H9 (cell line): ENCODE data around the gene C2CD2. TPM values are rescaled to one million over a fixed set of nuclear protein-coding genes. Genes with fewer than 3 reads are reported as not detected.

Experiments used
- DNase-seq: peaks from one replicate; pipeline ENCODE4 v3.0.0-alpha.2; 2017
- H2AFZ ChIP-seq: one replicate; pipeline ENCODE4 v1.6.1; 2013; ENCODE audit warnings: mild to moderate bottlenecking, low read length, control low read depth, moderate library complexity
- H2AK5ac ChIP-seq: 2 replicates; pipeline ENCODE4 v1.6.1; 2013; ENCODE audit warnings: low read length, control low read depth, mixed read lengths; ENCODE audit not compliant: insufficient read length
- H2BK120ac ChIP-seq: one replicate; pipeline ENCODE4 v1.6.1; 2013; ENCODE audit warnings: low read depth, mild to moderate bottlenecking, low read length, control low read depth, inconsistent platforms; ENCODE audit not compliant: poor library complexity, severe bottlenecking
- H2BK12ac ChIP-seq: 2 replicates; pipeline ENCODE4 v1.6.1; 2013; ENCODE audit warnings: low read length, control low read depth, mixed read lengths, low read depth; ENCODE audit not compliant: insufficient read length
- H2BK15ac ChIP-seq: 2 replicates; pipeline ENCODE4 v1.6.1; 2013; ENCODE audit warnings: low read depth, low read length, control low read depth
- H2BK20ac ChIP-seq: one replicate; pipeline ENCODE4 v1.6.1; 2013; ENCODE audit warnings: low read depth, mild to moderate bottlenecking, low read length, control low read depth, inconsistent platforms; ENCODE audit not compliant: poor library complexity, severe bottlenecking
- H2BK5ac ChIP-seq: 2 replicates; pipeline ENCODE4 v1.6.1; 2013; ENCODE audit warnings: low read length, control low read depth, mixed read lengths; ENCODE audit not compliant: insufficient read length
- H3K14ac ChIP-seq: 2 replicates; pipeline ENCODE4 v1.6.1; 2013; ENCODE audit warnings: low read length, control low read depth; ENCODE audit not compliant: insufficient read depth
- H3K18ac ChIP-seq: 2 replicates; pipeline ENCODE4 v1.6.1; 2013; ENCODE audit warnings: low read depth, mild to moderate bottlenecking, mixed read lengths, low read length, control low read depth; ENCODE audit not compliant: insufficient read length
- H3K23ac ChIP-seq: 2 replicates; pipeline ENCODE4 v1.6.1; 2013; ENCODE audit warnings: low read length, control low read depth, mixed read lengths, low read depth; ENCODE audit not compliant: insufficient read length
- H3K23me2 ChIP-seq: 2 replicates; pipeline ENCODE4 v1.6.1; 2013; ENCODE audit warnings: low read depth, mild to moderate bottlenecking, mixed read lengths, low read length, control low read depth; ENCODE audit not compliant: insufficient read length, poor library complexity, severe bottlenecking
- H3K27ac ChIP-seq: 2 replicates; pipeline ENCODE4 v1.5.1; 2013; ENCODE audit warnings: low read length, control low read depth, mixed read lengths, low read depth; ENCODE audit not compliant: insufficient read length
- H3K27me3 ChIP-seq: 2 replicates; pipeline ENCODE4 v1.6.1; 2013; ENCODE audit warnings: low read length, control low read depth, inconsistent platforms; ENCODE audit not compliant: insufficient read depth
- H3K4ac ChIP-seq: 2 replicates; pipeline ENCODE4 v1.6.1; 2013; ENCODE audit warnings: low read depth, mild to moderate bottlenecking, control low read depth, inconsistent platforms, low read length, moderate library complexity
- H3K4me1 ChIP-seq: 2 replicates; pipeline ENCODE4 v1.6.1; 2013; ENCODE audit warnings: low read length, control low read depth, inconsistent platforms; ENCODE audit not compliant: insufficient read depth
- H3K4me2 ChIP-seq: 2 replicates; pipeline ENCODE4 v1.6.1; 2013; ENCODE audit warnings: low read length, control low read depth, mixed read lengths; ENCODE audit not compliant: insufficient read length, insufficient read depth
- H3K56ac ChIP-seq: 2 replicates; pipeline ENCODE4 v1.6.1; 2013; ENCODE audit warnings: low read depth, mild to moderate bottlenecking, mixed read lengths, low read length, control low read depth; ENCODE audit not compliant: insufficient read length
- H3K79me1 ChIP-seq: 2 replicates; pipeline ENCODE4 v1.6.1; 2013; ENCODE audit warnings: low read depth, mild to moderate bottlenecking, moderate library complexity, low read length, control low read depth, inconsistent platforms; ENCODE audit not compliant: insufficient read depth, poor library complexity, severe bottlenecking
- H3K79me2 ChIP-seq: 2 replicates; pipeline ENCODE4 v1.6.1; 2013; ENCODE audit warnings: low read length, control low read depth, inconsistent platforms; ENCODE audit not compliant: insufficient read depth
- H3K9ac ChIP-seq: 2 replicates; pipeline ENCODE4 v1.6.1; 2013; ENCODE audit warnings: low read length, control low read depth, mixed read lengths; ENCODE audit not compliant: insufficient read length; ENCODE audit errors: extremely low read depth
- H3K9me3 ChIP-seq: one replicate; pipeline ENCODE4 v1.6.1; 2013; ENCODE audit warnings: low read depth, low read length, inconsistent platforms; ENCODE audit not compliant: control insufficient read depth
- H3T11ph ChIP-seq: one replicate; pipeline ENCODE4 v1.6.1; 2013; ENCODE audit warnings: mild to moderate bottlenecking, low read length, control low read depth, inconsistent platforms
- H4K20me1 ChIP-seq: one replicate; pipeline ENCODE4 v1.6.1; 2013; ENCODE audit not compliant: control insufficient read depth, insufficient read length, insufficient read depth
- H4K5ac ChIP-seq: 2 replicates; pipeline ENCODE4 v1.6.1; 2013; ENCODE audit warnings: low read depth, mild to moderate bottlenecking, mixed read lengths, low read length, control low read depth; ENCODE audit not compliant: insufficient read length
- H4K8ac ChIP-seq: replicated peaks from 2 replicates; pipeline ENCODE4 v1.6.1; 2013; ENCODE audit warnings: low read length, control low read depth, mixed read lengths, low read depth; ENCODE audit not compliant: insufficient read length
- H4K91ac ChIP-seq: 2 replicates; pipeline ENCODE4 v1.6.1; 2013; ENCODE audit warnings: low read depth, mild to moderate bottlenecking, moderate library complexity, mixed read lengths, low read length, control low read depth; ENCODE audit not compliant: insufficient read length
- H3K27ac Mint-ChIP-seq, 3 experiments: 2 replicates in 2 of 3; 3 replicates in 1 of 3; pipeline ENCODE4 v1.8.0; 2020 to 2021; ENCODE audit warnings: mixed read lengths in 3 of 3, mild to moderate bottlenecking in 1 of 3, moderate library complexity in 1 of 3
- H3K27me3 Mint-ChIP-seq: 2 replicates; pipeline ENCODE4 v1.8.0; 2021; ENCODE audit warnings: low read depth, mild to moderate bottlenecking, moderate library complexity, mixed read lengths
- H3K36me3 Mint-ChIP-seq, 3 experiments: 2 replicates in 2 of 3; 3 replicates in 1 of 3; pipeline ENCODE4 v1.8.0; 2020 to 2021; ENCODE audit warnings: low read depth in 3 of 3, mixed read lengths in 3 of 3; ENCODE audit not compliant: insufficient read depth in 1 of 3
- H3K4me1 Mint-ChIP-seq, 2 experiments: 2 replicates each; pipeline ENCODE4 v1.8.0; 2020; ENCODE audit warnings: mixed read lengths in 2 of 2
- H3K4me3 Mint-ChIP-seq, 2 experiments: 2 replicates in 1 of 2; 3 replicates in 1 of 2; pipeline ENCODE4 v1.8.0; 2020 to 2021; ENCODE audit warnings: mild to moderate bottlenecking in 2 of 2, mixed read lengths in 2 of 2, moderate library complexity in 1 of 2
- H3K9me3 Mint-ChIP-seq, 2 experiments: 2 replicates in 1 of 2; 3 replicates in 1 of 2; pipeline ENCODE4 v1.8.0; 2020; ENCODE audit warnings: mild to moderate bottlenecking in 2 of 2, mixed read lengths in 2 of 2, moderate library complexity in 1 of 2
- WGBS: extraction: QIAGEN DNeasy Blood & Tissue Kit; methylation state at CpG from one replicate; pipeline ENCODE4 v1.1.7; 2013; ENCODE audit warnings: missing lambda C conversion rate, low lambda C conversion rate, mixed read lengths; ENCODE audit not compliant: insufficient read length; ENCODE audit errors: extremely low coverage; 5-methylcytosine and 5-hydroxymethylcytosine counted together
- total RNA-seq: library from RNA; stranded (reverse); gene quantifications from 2 replicates; pipeline ENCODE4 v1.2.1, GENCODE V29; 2021
- TF ChIP-seq, protein P1 (sequence below): fragments of 200-600 bp; sonication (generic); conservative IDR thresholded peaks from 3 replicates; pipeline ENCODE4 v1.8.0; 2021; ENCODE audit warnings: antibody characterized with exemption, mild to moderate bottlenecking

C2CD2 gene
- total RNA-seq, 1 experiment from 2014 or later = 14.6 TPM

DNA sequence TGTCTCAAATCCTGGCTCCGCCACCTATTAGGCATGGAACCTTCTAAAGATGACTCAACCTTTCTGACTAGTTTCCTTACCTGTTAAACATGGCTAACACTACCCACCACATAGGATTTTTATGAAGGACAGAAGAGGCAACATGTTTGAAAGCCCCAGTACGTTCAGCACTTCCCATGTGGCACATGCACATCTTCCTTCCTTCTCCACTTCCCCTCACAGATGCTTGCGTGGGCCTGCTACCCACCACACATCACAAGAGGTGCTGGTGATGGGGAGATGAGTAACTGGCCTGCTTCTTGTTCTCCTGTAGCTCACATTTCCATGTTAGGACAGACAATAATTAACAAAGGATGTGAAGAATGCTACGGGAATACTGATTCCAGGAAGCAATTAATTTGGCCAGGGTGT lies 49.2 kb upstream of the C2CD2 start:
- no peak overlapping the region for H3K27ac Mint-ChIP-seq
- no peak overlapping the region for H3K4ac ChIP-seq
- no peak overlapping the region for H3K27ac ChIP-seq
- no peaks in the 10 kb centered on the region for H4K20me1 ChIP-seq
- H3K23me2 ChIP-seq = no peaks in the 10 kb centered on the region
- no peak overlapping the region for H3K23ac ChIP-seq
- H3K9me3 ChIP-seq = no peaks in the 10 kb centered on the region
- H2AFZ ChIP-seq = no peak overlapping the region
- H2BK15ac ChIP-seq = no peak overlapping the region
- no peak overlapping the region for H2BK12ac ChIP-seq
- no peaks in the 10 kb centered on the region for H3K4me1 ChIP-seq
- no peak overlapping the region for H3K4me3 Mint-ChIP-seq
- H3K9ac ChIP-seq = no peak overlapping the region
- no peak overlapping the region for H4K91ac ChIP-seq
- H3K18ac ChIP-seq = no peak overlapping the region
- 0 out of 2 replicates have a peak, but pooled peaks cover 3% of the 10 kb centered on the region for H3K79me2 ChIP-seq
- no peak overlapping the region for H3K56ac ChIP-seq
- H2BK5ac ChIP-seq = no peak overlapping the region
- DNase-seq = no peak
- TF ChIP-seq, protein P1, sequence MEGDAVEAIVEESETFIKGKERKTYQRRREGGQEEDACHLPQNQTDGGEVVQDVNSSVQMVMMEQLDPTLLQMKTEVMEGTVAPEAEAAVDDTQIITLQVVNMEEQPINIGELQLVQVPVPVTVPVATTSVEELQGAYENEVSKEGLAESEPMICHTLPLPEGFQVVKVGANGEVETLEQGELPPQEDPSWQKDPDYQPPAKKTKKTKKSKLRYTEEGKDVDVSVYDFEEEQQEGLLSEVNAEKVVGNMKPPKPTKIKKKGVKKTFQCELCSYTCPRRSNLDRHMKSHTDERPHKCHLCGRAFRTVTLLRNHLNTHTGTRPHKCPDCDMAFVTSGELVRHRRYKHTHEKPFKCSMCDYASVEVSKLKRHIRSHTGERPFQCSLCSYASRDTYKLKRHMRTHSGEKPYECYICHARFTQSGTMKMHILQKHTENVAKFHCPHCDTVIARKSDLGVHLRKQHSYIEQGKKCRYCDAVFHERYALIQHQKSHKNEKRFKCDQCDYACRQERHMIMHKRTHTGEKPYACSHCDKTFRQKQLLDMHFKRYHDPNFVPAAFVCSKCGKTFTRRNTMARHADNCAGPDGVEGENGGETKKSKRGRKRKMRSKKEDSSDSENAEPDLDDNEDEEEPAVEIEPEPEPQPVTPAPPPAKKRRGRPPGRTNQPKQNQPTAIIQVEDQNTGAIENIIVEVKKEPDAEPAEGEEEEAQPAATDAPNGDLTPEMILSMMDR = no peak
- H3K4me2 ChIP-seq = no peak overlapping the region
- no peak overlapping the region for H2BK20ac ChIP-seq
- H2BK120ac ChIP-seq = no peak overlapping the region
- H3K36me3 Mint-ChIP-seq = peaks cover 23 to 44% (median 33%) of the 10 kb centered on the region in 3 experiments
- no CpG with 5 or more reads among the region's 4 CpGs for WGBS
- no peak overlapping the region for H4K8ac ChIP-seq
- H3K4me1 Mint-ChIP-seq = peaks cover 0 to 3% of the 10 kb centered on the region in 2 experiments; a peak in 2 of 4 replicates
- H3K14ac ChIP-seq = no peak overlapping the region
- H2AK5ac ChIP-seq = no peak overlapping the region
- H3T11ph ChIP-seq = no peak overlapping the region
- H4K5ac ChIP-seq = no peak overlapping the region
- H3K27me3 ChIP-seq = no peaks in the 10 kb centered on the region
- no peaks in the 10 kb centered on the region for H3K27me3 Mint-ChIP-seq
- peaks cover 0 to 4% of the 10 kb centered on the region in 2 experiments; a peak in 1 of 5 replicates for H3K9me3 Mint-ChIP-seq
- peaks cover 5% of the 10 kb centered on the region for H3K79me1 ChIP-seq
